ENCODE data around the gene CTNND2. TPM values are rescaled to one million over a fixed set of nuclear protein-coding genes. Genes with fewer than 3 reads are reported as not detected.

CTNND2 gene
- total and polyA plus RNA-seq, 9 of the 15 experiments (the other 6 are each of a cell fraction or from before 2014, with no cell fraction given): 0.03 to 0.35 TPM; not detected in 7

DNA sequence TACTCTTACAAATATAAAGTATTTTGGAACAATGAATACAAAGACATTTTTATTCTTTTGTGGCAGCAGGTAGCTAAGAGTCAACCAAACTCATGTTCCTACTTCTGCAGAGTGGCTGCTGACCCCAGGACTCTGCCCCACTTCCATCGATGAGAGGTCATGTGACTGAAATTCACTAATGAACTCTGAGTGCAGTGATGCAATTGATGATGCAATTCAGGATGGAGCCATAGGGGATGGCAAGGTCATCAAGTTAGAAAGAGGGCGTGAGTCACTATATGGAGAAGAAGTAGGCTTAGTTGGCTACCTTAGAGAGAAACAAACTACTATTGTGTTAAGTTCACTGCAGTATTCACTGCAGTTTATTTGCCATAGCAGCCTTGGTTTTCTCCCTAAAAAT lies 340.4 kb downstream of the CTNND2 start:
- no peak overlapping the region for H3K4me3 ChIP-seq
- POLR2A ChIA-PET: no interaction called here
- DNase-seq (ENCODE audit: extremely low read depth in 1 of 4, low spot score in 3 of 4) (no peak), FAIRE-seq (no peak), ATAC-seq (no peak)
- H3K9me3 ChIP-seq (replicated peaks; ENCODE audit: control insufficient read depth, insufficient read depth, low read depth, low read length): no peaks in the 10 kb centered on the region
- CTCF ChIA-PET (ENCODE audit: low intra/inter-chr PET ratio): no interaction called here
- TF ChIP-seq GABPB2 (CRISPR knock-in tag; conservative IDR thresholded peaks at IDR 0.05) (no peak), U2AF2 (optimal IDR thresholded peaks at IDR 0.05; ENCODE audit: low read depth, low read length) (no peak), C11orf30 (IDR thresholded peaks at IDR 0.05; ENCODE audit: low read depth) (no peak), CEBPG (CRISPR knock-in tag; IDR thresholded peaks at IDR 0.05) (no peak), CEBPG (tag; conservative IDR thresholded peaks at IDR 0.05 in 1 of 2, IDR thresholded peaks at IDR 0.05 in 1 of 2) (peak; percentile 71 to 76), SNIP1 (IDR thresholded peaks at IDR 0.05; ENCODE audit: low read depth) (no peak), CEBPB (tag; IDR thresholded peaks at IDR 0.05) (peak; percentile 50), MAFG (tag; conservative IDR thresholded peaks at IDR 0.05) (no peak), TAF15 (IDR thresholded peaks at IDR 0.05; ENCODE audit: low read depth, low read length) (no peak)
- TF ChIP-seq, protein P1, sequence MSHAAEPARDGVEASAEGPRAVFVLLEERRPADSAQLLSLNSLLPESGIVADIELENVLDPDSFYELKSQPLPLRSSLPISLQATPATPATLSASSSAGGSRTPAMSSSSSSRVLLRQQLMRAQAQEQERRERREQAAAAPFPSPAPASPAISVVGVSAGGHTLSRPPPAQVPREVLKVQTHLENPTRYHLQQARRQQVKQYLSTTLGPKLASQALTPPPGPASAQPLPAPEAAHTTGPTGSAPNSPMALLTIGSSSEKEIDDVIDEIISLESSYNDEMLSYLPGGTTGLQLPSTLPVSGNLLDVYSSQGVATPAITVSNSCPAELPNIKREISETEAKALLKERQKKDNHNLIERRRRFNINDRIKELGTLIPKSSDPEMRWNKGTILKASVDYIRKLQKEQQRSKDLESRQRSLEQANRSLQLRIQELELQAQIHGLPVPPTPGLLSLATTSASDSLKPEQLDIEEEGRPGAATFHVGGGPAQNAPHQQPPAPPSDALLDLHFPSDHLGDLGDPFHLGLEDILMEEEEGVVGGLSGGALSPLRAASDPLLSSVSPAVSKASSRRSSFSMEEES (CRISPR knock-in tag; IDR thresholded peaks at IDR 0.05): peak; percentile 70
- TF ChIP-seq, protein P2, sequence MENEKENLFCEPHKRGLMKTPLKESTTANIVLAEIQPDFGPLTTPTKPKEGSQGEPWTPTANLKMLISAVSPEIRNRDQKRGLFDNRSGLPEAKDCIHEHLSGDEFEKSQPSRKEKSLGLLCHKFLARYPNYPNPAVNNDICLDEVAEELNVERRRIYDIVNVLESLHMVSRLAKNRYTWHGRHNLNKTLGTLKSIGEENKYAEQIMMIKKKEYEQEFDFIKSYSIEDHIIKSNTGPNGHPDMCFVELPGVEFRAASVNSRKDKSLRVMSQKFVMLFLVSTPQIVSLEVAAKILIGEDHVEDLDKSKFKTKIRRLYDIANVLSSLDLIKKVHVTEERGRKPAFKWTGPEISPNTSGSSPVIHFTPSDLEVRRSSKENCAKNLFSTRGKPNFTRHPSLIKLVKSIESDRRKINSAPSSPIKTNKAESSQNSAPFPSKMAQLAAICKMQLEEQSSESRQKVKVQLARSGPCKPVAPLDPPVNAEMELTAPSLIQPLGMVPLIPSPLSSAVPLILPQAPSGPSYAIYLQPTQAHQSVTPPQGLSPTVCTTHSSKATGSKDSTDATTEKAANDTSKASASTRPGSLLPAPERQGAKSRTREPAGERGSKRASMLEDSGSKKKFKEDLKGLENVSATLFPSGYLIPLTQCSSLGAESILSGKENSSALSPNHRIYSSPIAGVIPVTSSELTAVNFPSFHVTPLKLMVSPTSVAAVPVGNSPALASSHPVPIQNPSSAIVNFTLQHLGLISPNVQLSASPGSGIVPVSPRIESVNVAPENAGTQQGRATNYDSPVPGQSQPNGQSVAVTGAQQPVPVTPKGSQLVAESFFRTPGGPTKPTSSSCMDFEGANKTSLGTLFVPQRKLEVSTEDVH (IDR thresholded peaks at IDR 0.05; ENCODE audit: low read depth, partially characterized antibody): no peak
- TF ChIP-seq, protein P3, sequence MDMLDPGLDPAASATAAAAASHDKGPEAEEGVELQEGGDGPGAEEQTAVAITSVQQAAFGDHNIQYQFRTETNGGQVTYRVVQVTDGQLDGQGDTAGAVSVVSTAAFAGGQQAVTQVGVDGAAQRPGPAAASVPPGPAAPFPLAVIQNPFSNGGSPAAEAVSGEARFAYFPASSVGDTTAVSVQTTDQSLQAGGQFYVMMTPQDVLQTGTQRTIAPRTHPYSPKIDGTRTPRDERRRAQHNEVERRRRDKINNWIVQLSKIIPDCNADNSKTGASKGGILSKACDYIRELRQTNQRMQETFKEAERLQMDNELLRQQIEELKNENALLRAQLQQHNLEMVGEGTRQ (CRISPR knock-in tag; IDR thresholded peaks at IDR 0.05): peak; percentile 33
- TF ChIP-seq, protein P4, sequence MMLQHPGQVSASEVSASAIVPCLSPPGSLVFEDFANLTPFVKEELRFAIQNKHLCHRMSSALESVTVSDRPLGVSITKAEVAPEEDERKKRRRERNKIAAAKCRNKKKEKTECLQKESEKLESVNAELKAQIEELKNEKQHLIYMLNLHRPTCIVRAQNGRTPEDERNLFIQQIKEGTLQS (IDR thresholded peaks at IDR 0.05): peak; percentile 83
- TF ChIP-seq, protein P4 (CRISPR knock-in tag; conservative IDR thresholded peaks at IDR 0.05): no peak
- H3K9ac ChIP-seq (ENCODE audit: insufficient read depth in 1 of 2, low read depth in 2 of 2, low read length in 2 of 2): no peak overlapping the region
- no peaks in the 10 kb centered on the region for H3K4me1 ChIP-seq (replicated peaks in 1 of 2; ENCODE audit: control insufficient read depth in 2 of 2, insufficient read depth in 2 of 2, low read length in 2 of 2)
- in situ Hi-C loops (cut with MboI) (no loop called here), intact Hi-C loops (cut with micrococcal nuclease) (no loop called here)
- H3K79me2 ChIP-seq (ENCODE audit: control insufficient read depth, insufficient read depth, low read length): no peaks in the 10 kb centered on the region
- no TSS peak for BruUV-seq (replicated peaks)
- WGBS (ENCODE audit: insufficient coverage, low coverage, missing lambda C conversion rate): 0% methylated on average over 2 of the region's 2 CpGs
- H3K4me2 ChIP-seq (ENCODE audit: insufficient read depth, low read length): no peak overlapping the region
- no peaks in the 10 kb centered on the region for H3K9me1 ChIP-seq (ENCODE audit: control insufficient read depth, insufficient read depth, low read length)
- no peaks in the 10 kb centered on the region for H3K36me3 ChIP-seq (ENCODE audit: control insufficient read depth, insufficient read depth, low read length)
- H3K27me3 ChIP-seq (ENCODE audit: control insufficient read depth in 2 of 2, insufficient read depth in 2 of 2, low read length in 2 of 2): no peaks in the 10 kb centered on the region
- H2AFZ ChIP-seq (ENCODE audit: low read depth, low read length): no peak overlapping the region
- no peak overlapping the region for H3K27ac ChIP-seq (ENCODE audit: extremely low read depth, low read depth, low read length)
- no peaks in the 10 kb centered on the region for H4K20me1 ChIP-seq (replicated peaks; ENCODE audit: control insufficient read depth, insufficient read depth, low read length)

All from K562 (cell line).